H1 (cell line): ENCODE data around the gene GAP43. TPM values are rescaled to one million over a fixed set of nuclear protein-coding genes. Genes with fewer than 3 reads are reported as not detected.

Source experiments
- CTCF ChIA-PET: fragments of 300-600 bp; sonication (Branson Sonifier 250); formaldehyde crosslinking; loops from one replicate; lab custom pipeline; 2021; ENCODE audit not compliant: partially characterized antibody; lab: Charles Lee
- POLR2A ChIA-PET: fragments of 300-600 bp; sonication (Branson Sonifier 250); formaldehyde crosslinking; loops from one replicate; lab custom pipeline; 2021; ENCODE audit warnings: inconsistent platforms; ENCODE audit not compliant: partially characterized antibody; lab: Charles Lee
- DNase-seq, 2 experiments: peaks; one replicate each; pipeline versions ENCODE4 v3.0.0 to v3.0.0-alpha.2; 2010 to 2022; ENCODE audit warnings: low spot score in 2 of 2, low read depth in 1 of 2, mixed read lengths in 1 of 2
- FAIRE-seq: peaks from 2 replicates; lab custom pipeline; 2011; peaks lifted over from hg19 to GRCh38; lab: Jason Lieb, UNC
- H2AFZ ChIP-seq: 2 replicates; pipeline ENCODE4 v1.8.1; 2012; ENCODE audit warnings: low read length, inconsistent platforms
- H2AK5ac ChIP-seq: 2 replicates; pipeline ENCODE4 v1.6.1; 2013; ENCODE audit warnings: low read depth, low read length
- H2BK120ac ChIP-seq: replicated peaks from 2 replicates; pipeline ENCODE3; 2013; ENCODE audit warnings: low read depth, low read length, inconsistent platforms
- H2BK12ac ChIP-seq: 2 replicates; pipeline ENCODE4 v1.6.1; 2013; ENCODE audit warnings: low read depth, low read length
- H2BK15ac ChIP-seq: 2 replicates; pipeline ENCODE4 v1.6.1; 2013; ENCODE audit warnings: low read length
- H2BK20ac ChIP-seq: 2 replicates; pipeline ENCODE4 v1.6.1; 2013; ENCODE audit warnings: low read length
- H2BK5ac ChIP-seq: 2 replicates; pipeline ENCODE4 v1.6.1; 2013; ENCODE audit warnings: low read depth, low read length
- H3K14ac ChIP-seq: 2 replicates; pipeline ENCODE4 v1.6.1; 2013; ENCODE audit warnings: inconsistent platforms; ENCODE audit not compliant: insufficient read length
- H3K18ac ChIP-seq: 2 replicates; pipeline ENCODE4 v1.6.1; 2013; ENCODE audit warnings: low read length; ENCODE audit errors: extremely low read depth
- H3K23ac ChIP-seq: 2 replicates; pipeline ENCODE4 v1.6.1; 2013; ENCODE audit warnings: inconsistent platforms; ENCODE audit not compliant: insufficient read length
- H3K23me2 ChIP-seq: 2 replicates; pipeline ENCODE4 v1.6.1; 2013; ENCODE audit warnings: low read depth, low read length
- H3K27ac ChIP-seq: 2 replicates; pipeline ENCODE4 v1.6.1; 2011; ENCODE audit warnings: low read depth, low read length, inconsistent platforms
- H3K27me3 ChIP-seq, 4 experiments: replicated peaks in 1 of 4; 1 replicate in 1 of 4; 2 replicates in 3 of 4; pipeline versions ENCODE4 v1.6.1 to v1.8.1; 2011 to 2013; ENCODE audit warnings: low read length in 3 of 4, mild to moderate bottlenecking in 3 of 4, inconsistent platforms in 2 of 4, mixed read lengths in 2 of 4, moderate library complexity in 1 of 4; ENCODE audit not compliant: control insufficient read depth in 3 of 4, insufficient read depth in 3 of 4; ENCODE audit errors: extremely low read depth in 1 of 4
- H3K36me3 ChIP-seq, 4 experiments: 2 replicates each; pipeline versions ENCODE4 v1.6.1 to v1.8.1; 2011 to 2013; ENCODE audit warnings: mild to moderate bottlenecking in 4 of 4, low read length in 3 of 4, moderate library complexity in 2 of 4, control low read depth in 1 of 4, inconsistent platforms in 1 of 4; ENCODE audit not compliant: insufficient read depth in 4 of 4, control insufficient read depth in 2 of 4
- H3K4ac ChIP-seq: replicated peaks from 2 replicates; pipeline ENCODE3; 2013; ENCODE audit warnings: low read length, low read depth, mixed read lengths, inconsistent platforms; ENCODE audit not compliant: insufficient read length
- H3K4me1 ChIP-seq, 4 experiments: replicated peaks in 1 of 4; 1 replicate in 1 of 4; 2 replicates in 3 of 4; pipeline versions ENCODE4 v1.6.1 to v1.8.1; 2011 to 2013; ENCODE audit warnings: low read length in 3 of 4, inconsistent platforms in 2 of 4, mixed read lengths in 1 of 4; ENCODE audit not compliant: insufficient read depth in 4 of 4, control insufficient read depth in 3 of 4
- H3K4me2 ChIP-seq, 2 experiments: 2 replicates each; pipeline versions ENCODE4 v1.6.1 to v1.8.1; 2011 to 2013; ENCODE audit warnings: low read depth in 2 of 2, low read length in 2 of 2, control low read depth in 1 of 2, inconsistent platforms in 1 of 2, mild to moderate bottlenecking in 1 of 2; ENCODE audit not compliant: insufficient read depth in 1 of 2
- H3K4me3 ChIP-seq, 4 experiments: fragments of 200-600, 300-600 bp in 1 of 4; sonication (generic), shearing (Covaris generic), sonication (Bioruptor Twin) in 1 of 4; 2 replicates each; pipeline versions ENCODE4 v1.5.1 to v1.8.1; 2011 to 2016; ENCODE audit warnings: low read length in 4 of 4, low read depth in 3 of 4, control low read depth in 2 of 4, inconsistent platforms in 2 of 4, mild to moderate bottlenecking in 2 of 4, mixed read lengths in 1 of 4, moderate library complexity in 1 of 4; ENCODE audit not compliant: insufficient read depth in 2 of 4; ENCODE audit errors: extremely low read depth in 1 of 4
- H3K56ac ChIP-seq: replicated peaks from 2 replicates; pipeline ENCODE3; 2013; ENCODE audit warnings: low read depth, mild to moderate bottlenecking, mixed read lengths, low read length, inconsistent platforms; ENCODE audit not compliant: insufficient read length
- H3K79me1 ChIP-seq: 2 replicates; pipeline ENCODE4 v1.6.1; 2013; ENCODE audit warnings: low read depth, low read length, control low read depth
- H3K79me2 ChIP-seq, 2 experiments: 2 replicates each; pipeline versions ENCODE4 v1.6.1 to v1.8.1; 2012 to 2013; ENCODE audit warnings: low read length in 2 of 2, mild to moderate bottlenecking in 2 of 2, inconsistent platforms in 1 of 2; ENCODE audit not compliant: insufficient read depth in 2 of 2, control insufficient read depth in 1 of 2
- H3K9ac ChIP-seq, 4 experiments: replicated peaks in 1 of 4; 1 replicate in 1 of 4; 2 replicates in 3 of 4; pipeline versions ENCODE4 v1.6.1 to v1.8.1; 2011 to 2013; ENCODE audit warnings: low read depth in 3 of 4, low read length in 3 of 4, control low read depth in 2 of 4, mild to moderate bottlenecking in 2 of 4, moderate library complexity in 2 of 4, inconsistent platforms in 1 of 4; ENCODE audit errors: extremely low read depth in 1 of 4
- H3K9me3 ChIP-seq, 2 experiments: 2 replicates each; pipeline versions ENCODE4 v1.6.1 to v1.8.1; 2012 to 2013; ENCODE audit warnings: mild to moderate bottlenecking in 2 of 2, moderate library complexity in 2 of 2, control low read depth in 1 of 2, inconsistent platforms in 1 of 2, low read depth in 1 of 2, low read length in 1 of 2, mixed read lengths in 1 of 2; ENCODE audit not compliant: insufficient read depth in 2 of 2
- H4K20me1 ChIP-seq, 2 experiments: replicated peaks in 1 of 2; 2 replicates each; pipeline versions ENCODE3 to v1.8.1; 2011 to 2013; ENCODE audit warnings: inconsistent platforms in 2 of 2, low read length in 2 of 2, mild to moderate bottlenecking in 1 of 2; ENCODE audit not compliant: insufficient read depth in 2 of 2, control insufficient read depth in 1 of 2
- H4K5ac ChIP-seq: 2 replicates; pipeline ENCODE4 v1.6.1; 2013; ENCODE audit warnings: low read length, low read depth, mixed read lengths, inconsistent platforms; ENCODE audit not compliant: insufficient read length
- H4K8ac ChIP-seq: 2 replicates; pipeline ENCODE4 v1.8.0; 2013; ENCODE audit warnings: mild to moderate bottlenecking, moderate library complexity, low read length, inconsistent platforms; ENCODE audit not compliant: insufficient read depth; ENCODE audit errors: extremely low read depth
- H4K91ac ChIP-seq: replicated peaks from 2 replicates; pipeline ENCODE3; 2013; ENCODE audit warnings: low read length, mixed read lengths, inconsistent platforms; ENCODE audit not compliant: insufficient read length
- BRCA1 ChIP-seq: IDR thresholded peaks from 2 replicates; pipeline ENCODE4 v1.6.1; 2012; ENCODE audit warnings: low read depth, low read length, improper control_type of control experiment
- CBX8 ChIP-seq: fragments of 300-800, 300-1000 bp; sonication (generic); IDR thresholded peaks from 2 replicates; pipeline ENCODE4 v1.7.1; 2016; ENCODE audit warnings: low read depth, low read length, borderline replicate concordance
- CTBP2 ChIP-seq: IDR thresholded peaks from 2 replicates; pipeline ENCODE4 v1.7.0; 2011; ENCODE audit warnings: borderline replicate concordance, mild to moderate bottlenecking, moderate library complexity, mixed read lengths, low read length; ENCODE audit not compliant: insufficient read depth, insufficient read length
- EZH2 ChIP-seq: fragments of 200-600 bp; sonication (generic); IDR thresholded peaks from 2 replicates; pipeline ENCODE4 v1.7.1; 2012; ENCODE audit warnings: low read depth, mild to moderate bottlenecking, moderate library complexity, low read length, inconsistent platforms; ENCODE audit not compliant: severe bottlenecking
- HDAC2 ChIP-seq, 2 experiments: fragments of 300-600 bp in 1 of 2; sonication (generic) in 1 of 2; IDR thresholded peaks; 2 replicates each; pipeline ENCODE4 v1.6.1; 2011 to 2012; ENCODE audit warnings: low read depth in 2 of 2, low read length in 2 of 2, mild to moderate bottlenecking in 2 of 2, moderate library complexity in 2 of 2, borderline replicate concordance in 1 of 2, inconsistent platforms in 1 of 2
- MAFK ChIP-seq: IDR thresholded peaks from 2 replicates; pipeline ENCODE4 v1.6.1; 2012; ENCODE audit warnings: low read depth, mild to moderate bottlenecking, improper control_type of control experiment, low read length
- POLR2A ChIP-seq, 2 experiments: IDR thresholded peaks; 1 replicate in 1 of 2; 2 replicates in 1 of 2; pipeline ENCODE4 v1.6.1; 2011; ENCODE audit warnings: low read depth in 2 of 2, low read length in 2 of 2, mild to moderate bottlenecking in 2 of 2; ENCODE audit errors: control extremely low read depth in 1 of 2
- RFX5 ChIP-seq: IDR thresholded peaks from 2 replicates; pipeline ENCODE4 v1.6.1; 2011; ENCODE audit warnings: low read depth, low read length, improper control_type of control experiment, borderline replicate concordance
- SIN3A ChIP-seq, 2 experiments: IDR thresholded peaks in 1 of 2; conservative IDR thresholded peaks in 1 of 2; 2 replicates each; pipeline ENCODE4 v1.6.1; 2011 to 2012; ENCODE audit warnings: low read length in 2 of 2, improper control_type of control experiment in 1 of 2, low read depth in 1 of 2, mild to moderate bottlenecking in 1 of 2
- SP1 ChIP-seq: IDR thresholded peaks from 2 replicates; pipeline ENCODE4 v1.6.1; 2011; ENCODE audit warnings: low read depth, low read length
- SP4 ChIP-seq: IDR thresholded peaks from 2 replicates; pipeline ENCODE4 v1.6.1; 2012; ENCODE audit warnings: low read length, inconsistent platforms
- WGBS, 2 experiments: shearing (Covaris generic) in 1 of 2; methylation state at CpG; one replicate each; pipeline versions ENCODE4 v1.1.6 to v1.1.7; 2013 to 2015; ENCODE audit warnings: low lambda C conversion rate in 2 of 2, mixed read lengths in 2 of 2, inconsistent platforms in 1 of 2, low coverage in 1 of 2, missing lambda C conversion rate in 1 of 2; ENCODE audit not compliant: insufficient replicate concordance in 2 of 2, insufficient coverage in 1 of 2, insufficient read length in 1 of 2; ENCODE audit errors: extremely low coverage in 1 of 2, missing lambda C conversion rate in 1 of 2; 5-methylcytosine and 5-hydroxymethylcytosine counted together
- polyA plus RNA-seq, 7 experiments: library from polyadenylated mRNA; depleted of rRNA in 3 of 7; stranded (reverse) in 5 of 7; unstranded in 2 of 7; fragments of >200 nt in 5 of 7; fragments of 200-250 nt in 2 of 7; gene quantifications; 1 replicate in 5 of 7; 2 replicates in 1 of 7; 4 replicates in 1 of 7; pipeline versions ENCODE4 v1.2.1 to v1.2.3, GENCODE V29; 2011 to 2013; ENCODE audit warnings: missing spikeins in 2 of 7, mixed read lengths in 2 of 7
- total RNA-seq: library from RNA; stranded (reverse); fragmentation: NEBNext Ultra II Directional; extraction: Animal tissue kit (Norgen Biotek cat#: 25700); gene quantifications from 2 replicates; pipeline ENCODE4 v1.2.1, GENCODE V29; 2021
- TF ChIP-seq, protein P1 (sequence below), 3 experiments: IDR thresholded peaks; 1 replicate in 2 of 3; 2 replicates in 1 of 3; pipeline versions ENCODE4 v1.5.1 to v1.6.1; 2011; ENCODE audit warnings: low read length in 3 of 3, mild to moderate bottlenecking in 3 of 3, inconsistent platforms in 2 of 3, low read depth in 1 of 3, moderate library complexity in 1 of 3; ENCODE audit not compliant: insufficient read depth in 1 of 3; ENCODE audit errors: control extremely low read depth in 1 of 3

GAP43 gene
- total and polyA plus RNA-seq, 2 of the 8 experiments (the other 6 are each of a cell fraction or from before 2014, with no cell fraction given), result 11.2 to 21.9 TPM

- Histone ChIP-seq H3K18ac (no peak overlapping the region), H4K20me1 (no peaks in the 10 kb centered on the region), H2AFZ (no peak overlapping the region), H2BK20ac (no peak overlapping the region), H2AK5ac (no peak overlapping the region), H3K9ac (no peak overlapping the region), H2BK15ac (no peak overlapping the region), H3K9me3 (no peaks in the 10 kb centered on the region), H3K36me3 (no peaks in the 10 kb centered on the region), H3K79me1 (no peaks in the 10 kb centered on the region), H3K79me2 (no peaks in the 10 kb centered on the region), H3K4me2 (no peak overlapping the region), H2BK120ac (no peak overlapping the region), H3K23me2 (no peaks in the 10 kb centered on the region), H4K8ac (no peak overlapping the region), H2BK5ac (no peak overlapping the region), H2BK12ac (no peak overlapping the region), H3K14ac (no peak overlapping the region), H3K4ac (no peak overlapping the region), H3K27me3 (no peaks in the 10 kb centered on the region), H3K23ac (no peak overlapping the region), H4K5ac (no peak overlapping the region), H3K4me3 (no peak overlapping the region), H3K56ac (no peak overlapping the region), H3K27ac (no peak overlapping the region), H4K91ac (no peak overlapping the region), H3K4me1 (no peaks in the 10 kb centered on the region)
- DNase-seq, result no peak
- POLR2A ChIA-PET, result no interaction called here
- no peak for FAIRE-seq
- whole genome bisulfite sequencing, 2 experiments, result 91% methylated on average over 4 of the region's 4 CpGs; no CpG with 5 or more reads in 1 of the 2 experiments
- CTCF ChIA-PET, result interaction anchor here (0.6 to 2.0 kb wide), 9 partner anchors 35 to 474 kb away, joined by 3 to 16 read pairs (median 3); partner anchors contain the start of gene GAP43
- TF ChIP-seq SP4 (no peak), BRCA1 (no peak), EZH2 (no peak), MAFK (no peak), CTBP2 (no peak), SP1 (no peak), POLR2A (IDR thresholded peaks at IDR 0.05; ENCODE audit: control extremely low read depth in 1 of 2, low read depth in 2 of 2, low read length in 2 of 2) (no peak), SIN3A (conservative IDR thresholded peaks at IDR 0.05 in 1 of 2, IDR thresholded peaks at IDR 0.05 in 1 of 2; ENCODE audit: low read depth in 1 of 2, low read length in 2 of 2) (no peak), CBX8 (no peak), HDAC2 (IDR thresholded peaks at IDR 0.05; ENCODE audit: borderline replicate concordance in 1 of 2, low read depth in 2 of 2, low read length in 2 of 2) (no peak), RFX5 (no peak)
- TF ChIP-seq, protein P1, sequence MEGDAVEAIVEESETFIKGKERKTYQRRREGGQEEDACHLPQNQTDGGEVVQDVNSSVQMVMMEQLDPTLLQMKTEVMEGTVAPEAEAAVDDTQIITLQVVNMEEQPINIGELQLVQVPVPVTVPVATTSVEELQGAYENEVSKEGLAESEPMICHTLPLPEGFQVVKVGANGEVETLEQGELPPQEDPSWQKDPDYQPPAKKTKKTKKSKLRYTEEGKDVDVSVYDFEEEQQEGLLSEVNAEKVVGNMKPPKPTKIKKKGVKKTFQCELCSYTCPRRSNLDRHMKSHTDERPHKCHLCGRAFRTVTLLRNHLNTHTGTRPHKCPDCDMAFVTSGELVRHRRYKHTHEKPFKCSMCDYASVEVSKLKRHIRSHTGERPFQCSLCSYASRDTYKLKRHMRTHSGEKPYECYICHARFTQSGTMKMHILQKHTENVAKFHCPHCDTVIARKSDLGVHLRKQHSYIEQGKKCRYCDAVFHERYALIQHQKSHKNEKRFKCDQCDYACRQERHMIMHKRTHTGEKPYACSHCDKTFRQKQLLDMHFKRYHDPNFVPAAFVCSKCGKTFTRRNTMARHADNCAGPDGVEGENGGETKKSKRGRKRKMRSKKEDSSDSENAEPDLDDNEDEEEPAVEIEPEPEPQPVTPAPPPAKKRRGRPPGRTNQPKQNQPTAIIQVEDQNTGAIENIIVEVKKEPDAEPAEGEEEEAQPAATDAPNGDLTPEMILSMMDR (IDR thresholded peaks at IDR 0.05; ENCODE audit: control extremely low read depth in 1 of 3, insufficient read depth in 1 of 3, low read depth in 1 of 3, low read length in 3 of 3), result no peak
Measured at GRCh38 chr3:115691964-115692363, 68.7 kb downstream of the GAP43 start.
